Measurements from ENCODE around the gene PMAIP1.

PMAIP1 gene

GRCh38 chr18:59902993-59903610 lies 3.3 kb downstream of the PMAIP1 start:
- no peak overlapping the region for H3K27ac ChIP-seq (replicated peaks)
- no peak for DNase-seq (ENCODE audit: low read depth in 1 of 2, low spot score in 1 of 2)
- H3K27me3 ChIP-seq (ENCODE audit: insufficient read depth, poor library complexity, severe bottlenecking): no peaks in the 10 kb centered on the region
- no peak overlapping the region for H3K4me3 ChIP-seq (replicated peaks; ENCODE audit: insufficient read depth, low read length)
- TF ChIP-seq, protein P1, sequence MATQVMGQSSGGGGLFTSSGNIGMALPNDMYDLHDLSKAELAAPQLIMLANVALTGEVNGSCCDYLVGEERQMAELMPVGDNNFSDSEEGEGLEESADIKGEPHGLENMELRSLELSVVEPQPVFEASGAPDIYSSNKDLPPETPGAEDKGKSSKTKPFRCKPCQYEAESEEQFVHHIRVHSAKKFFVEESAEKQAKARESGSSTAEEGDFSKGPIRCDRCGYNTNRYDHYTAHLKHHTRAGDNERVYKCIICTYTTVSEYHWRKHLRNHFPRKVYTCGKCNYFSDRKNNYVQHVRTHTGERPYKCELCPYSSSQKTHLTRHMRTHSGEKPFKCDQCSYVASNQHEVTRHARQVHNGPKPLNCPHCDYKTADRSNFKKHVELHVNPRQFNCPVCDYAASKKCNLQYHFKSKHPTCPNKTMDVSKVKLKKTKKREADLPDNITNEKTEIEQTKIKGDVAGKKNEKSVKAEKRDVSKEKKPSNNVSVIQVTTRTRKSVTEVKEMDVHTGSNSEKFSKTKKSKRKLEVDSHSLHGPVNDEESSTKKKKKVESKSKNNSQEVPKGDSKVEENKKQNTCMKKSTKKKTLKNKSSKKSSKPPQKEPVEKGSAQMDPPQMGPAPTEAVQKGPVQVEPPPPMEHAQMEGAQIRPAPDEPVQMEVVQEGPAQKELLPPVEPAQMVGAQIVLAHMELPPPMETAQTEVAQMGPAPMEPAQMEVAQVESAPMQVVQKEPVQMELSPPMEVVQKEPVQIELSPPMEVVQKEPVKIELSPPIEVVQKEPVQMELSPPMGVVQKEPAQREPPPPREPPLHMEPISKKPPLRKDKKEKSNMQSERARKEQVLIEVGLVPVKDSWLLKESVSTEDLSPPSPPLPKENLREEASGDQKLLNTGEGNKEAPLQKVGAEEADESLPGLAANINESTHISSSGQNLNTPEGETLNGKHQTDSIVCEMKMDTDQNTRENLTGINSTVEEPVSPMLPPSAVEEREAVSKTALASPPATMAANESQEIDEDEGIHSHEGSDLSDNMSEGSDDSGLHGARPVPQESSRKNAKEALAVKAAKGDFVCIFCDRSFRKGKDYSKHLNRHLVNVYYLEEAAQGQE (IDR thresholded peaks at IDR 0.05; ENCODE audit: insufficient replicate concordance, low read depth): no peak
- TF ChIP-seq SPI1 (IDR thresholded peaks at IDR 0.05; ENCODE audit: borderline replicate concordance, low read depth): no peak
- TF ChIP-seq, protein P2, sequence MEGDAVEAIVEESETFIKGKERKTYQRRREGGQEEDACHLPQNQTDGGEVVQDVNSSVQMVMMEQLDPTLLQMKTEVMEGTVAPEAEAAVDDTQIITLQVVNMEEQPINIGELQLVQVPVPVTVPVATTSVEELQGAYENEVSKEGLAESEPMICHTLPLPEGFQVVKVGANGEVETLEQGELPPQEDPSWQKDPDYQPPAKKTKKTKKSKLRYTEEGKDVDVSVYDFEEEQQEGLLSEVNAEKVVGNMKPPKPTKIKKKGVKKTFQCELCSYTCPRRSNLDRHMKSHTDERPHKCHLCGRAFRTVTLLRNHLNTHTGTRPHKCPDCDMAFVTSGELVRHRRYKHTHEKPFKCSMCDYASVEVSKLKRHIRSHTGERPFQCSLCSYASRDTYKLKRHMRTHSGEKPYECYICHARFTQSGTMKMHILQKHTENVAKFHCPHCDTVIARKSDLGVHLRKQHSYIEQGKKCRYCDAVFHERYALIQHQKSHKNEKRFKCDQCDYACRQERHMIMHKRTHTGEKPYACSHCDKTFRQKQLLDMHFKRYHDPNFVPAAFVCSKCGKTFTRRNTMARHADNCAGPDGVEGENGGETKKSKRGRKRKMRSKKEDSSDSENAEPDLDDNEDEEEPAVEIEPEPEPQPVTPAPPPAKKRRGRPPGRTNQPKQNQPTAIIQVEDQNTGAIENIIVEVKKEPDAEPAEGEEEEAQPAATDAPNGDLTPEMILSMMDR (IDR thresholded peaks at IDR 0.05; ENCODE audit: insufficient read depth, low read length): no peak

GRCh38 chr18:59904011-59904601 lies 4.3 kb downstream of the PMAIP1 start:
- Histone ChIP-seq H3K4me3 (replicated peaks; ENCODE audit: insufficient read depth, low read length) (0 out of 2 replicates have a peak overlapping the region, but pooled peaks have one; percentile 1), H3K27ac (replicated peaks) (peak overlapping the region; percentile 33), H3K27me3 (ENCODE audit: insufficient read depth, poor library complexity, severe bottlenecking) (no peaks in the 10 kb centered on the region)
- no peak for DNase-seq (ENCODE audit: low read depth in 1 of 2, low spot score in 1 of 2)
- no peak for TF ChIP-seq POLR2AphosphoS5 (IDR thresholded peaks at IDR 0.05; ENCODE audit: low read depth)
- no peak for TF ChIP-seq GABPA (IDR thresholded peaks at IDR 0.05; ENCODE audit: low read depth)
- TF ChIP-seq, protein P1 (IDR thresholded peaks at IDR 0.05; ENCODE audit: insufficient replicate concordance, low read depth): no peak
- peak; percentile 27; the same call in 1 of the 2 replicates for TF ChIP-seq SPI1 (IDR thresholded peaks at IDR 0.05; ENCODE audit: borderline replicate concordance, low read depth)
- TF ChIP-seq, protein P2 (IDR thresholded peaks at IDR 0.05; ENCODE audit: insufficient read depth, low read length): no peak

DNA sequence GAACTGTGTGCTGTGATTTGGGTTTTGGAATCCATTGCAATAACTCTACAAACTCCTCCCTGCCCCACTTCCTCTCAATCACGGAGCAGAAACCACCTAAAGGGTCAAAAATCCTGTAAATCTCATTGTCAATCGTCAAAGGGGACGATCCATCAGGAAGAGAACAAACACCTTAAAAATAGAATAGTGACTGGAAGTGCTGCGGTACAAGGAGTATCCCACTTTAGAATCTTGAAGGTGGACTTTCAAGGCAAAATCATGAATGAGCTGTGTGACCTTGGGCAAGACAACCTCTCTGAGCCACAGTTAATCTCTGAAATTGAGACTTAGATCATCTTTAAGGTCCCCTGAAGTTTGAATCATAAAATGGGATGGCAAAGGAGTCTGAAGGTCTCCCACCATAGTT lies 5.9 kb downstream of the PMAIP1 start:
- TF ChIP-seq, protein P1 (IDR thresholded peaks at IDR 0.05; ENCODE audit: insufficient replicate concordance, low read depth): no peak
- TF ChIP-seq SPI1 (IDR thresholded peaks at IDR 0.05; ENCODE audit: borderline replicate concordance, low read depth) (no peak), POLR2AphosphoS5 (IDR thresholded peaks at IDR 0.05; ENCODE audit: low read depth) (no peak), GABPA (IDR thresholded peaks at IDR 0.05; ENCODE audit: low read depth) (no peak)
- TF ChIP-seq, protein P2 (IDR thresholded peaks at IDR 0.05; ENCODE audit: insufficient read depth, low read length): no peak
- no peak overlapping the region for H3K27ac ChIP-seq (replicated peaks)
- no peak for DNase-seq (ENCODE audit: low read depth in 1 of 2, low spot score in 1 of 2)
- no peak overlapping the region for H3K4me3 ChIP-seq (replicated peaks; ENCODE audit: insufficient read depth, low read length)
- H3K27me3 ChIP-seq (ENCODE audit: insufficient read depth, poor library complexity, severe bottlenecking): no peaks in the 10 kb centered on the region
